HEK293 (cell line): ENCODE results near the gene CELA2A.
"Not testable (repeated sequence)": the region's sequence is repeated elsewhere in the genome, so short reads cannot be mapped to it uniquely, and the experiment has no call there.

ENCODE experiments used
- CTCF ChIA-PET: fragments of 350-600 bp; formaldehyde crosslinking; extraction: SDS; loops from one replicate; lab custom pipeline; 2021; ENCODE audit warnings: antibody characterized with exemption; lab: Yijun Ruan, JAX
- POLR2A ChIA-PET: fragments of 300-600 bp; formaldehyde crosslinking; extraction: SDS; loops from one replicate; lab custom pipeline; 2020; ENCODE audit warnings: antibody characterized with exemption, inconsistent platforms; lab: Yijun Ruan, JAX
- H3K27ac ChIP-seq: fragments of 200-500 bp; sonication (Bioruptor generic); 2 replicates; pipeline ENCODE4 v1.5.1; 2014; ENCODE audit warnings: low read depth, low read length, control low read depth, inconsistent platforms; ENCODE audit errors: extremely low read depth
- H3K36me3 ChIP-seq, 2 experiments: fragments of 200-500 bp in 1 of 2; sonication (Bioruptor generic) in 1 of 2; 1 replicate in 1 of 2; 2 replicates in 1 of 2; pipeline ENCODE4 v1.5.1; 2014 to 2017; ENCODE audit warnings: inconsistent platforms in 2 of 2, low read length in 2 of 2; ENCODE audit not compliant: control insufficient read depth in 2 of 2, insufficient read depth in 1 of 2
- H3K4me1 ChIP-seq: fragments of 200-500 bp; sonication (Bioruptor generic); 2 replicates; pipeline ENCODE4 v1.5.1; 2014; ENCODE audit warnings: mild to moderate bottlenecking, low read length, inconsistent platforms; ENCODE audit not compliant: control insufficient read depth, insufficient read depth
- H3K4me3 ChIP-seq: 2 replicates; pipeline ENCODE4 v1.5.1; 2011; ENCODE audit warnings: low read depth, mild to moderate bottlenecking, control low read depth, low read length, moderate library complexity
- H3K9me3 ChIP-seq: fragments of 200-500 bp; sonication (Bioruptor generic); 2 replicates; pipeline ENCODE4 v1.5.1; 2014; ENCODE audit warnings: low read depth, low read length, inconsistent platforms; ENCODE audit not compliant: control insufficient read depth, insufficient read depth
- EGR2 ChIP-seq: fragments of 450-650 bp; formaldehyde crosslinking; IDR thresholded peaks from 2 replicates; pipeline ENCODE4 v1.5.1; 2016; ENCODE audit warnings: low read depth, missing biosample characterization, missing genetic modification characterization
- GLIS2 ChIP-seq: fragments of 450-650 bp; formaldehyde crosslinking; IDR thresholded peaks from 2 replicates; pipeline ENCODE4 v1.5.1; 2016; ENCODE audit warnings: missing biosample characterization, missing genetic modification characterization
- KLF16 ChIP-seq: fragments of 450-650 bp; formaldehyde crosslinking; IDR thresholded peaks from 2 replicates; pipeline ENCODE4 v1.5.1; 2017; ENCODE audit warnings: missing biosample characterization, missing genetic modification characterization
- TRIM28 ChIP-seq: IDR thresholded peaks from 2 replicates; pipeline ENCODE4 v1.6.1; 2011; ENCODE audit warnings: low read length, control low read depth, borderline replicate concordance
- ZBTB26 ChIP-seq: fragments of 450-650 bp; formaldehyde crosslinking; optimal IDR thresholded peaks from 2 replicates; pipeline ENCODE3; 2016; ENCODE audit warnings: missing biosample characterization, mild to moderate bottlenecking, missing genetic modification characterization
- ZFHX2 ChIP-seq: fragments of 450-650 bp; formaldehyde crosslinking; conservative IDR thresholded peaks from 2 replicates; pipeline ENCODE4 v1.5.1; 2016; ENCODE audit warnings: missing biosample characterization, missing genetic modification characterization
- ZNF112 ChIP-seq: fragments of 450-650 bp; formaldehyde crosslinking; IDR thresholded peaks from 2 replicates; pipeline ENCODE4 v1.5.0; 2017; ENCODE audit warnings: missing biosample characterization, missing genetic modification characterization
- ZNF155 ChIP-seq: fragments of 450-650 bp; formaldehyde crosslinking; IDR thresholded peaks from 2 replicates; pipeline ENCODE4 v1.5.1; 2016; ENCODE audit warnings: missing biosample characterization, missing genetic modification characterization
- ZNF341 ChIP-seq: fragments of 450-650 bp; formaldehyde crosslinking; IDR thresholded peaks from 2 replicates; pipeline ENCODE4; 2016; ENCODE audit warnings: low read depth, missing biosample characterization, missing genetic modification characterization
- ZNF529 ChIP-seq: fragments of 450-650 bp; formaldehyde crosslinking; IDR thresholded peaks from 2 replicates; pipeline ENCODE4 v1.5.1; 2017; ENCODE audit warnings: missing genetic modification characterization, missing biosample characterization; ENCODE audit not compliant: insufficient replicate concordance
- ZNF530 ChIP-seq: fragments of 450-650 bp; formaldehyde crosslinking; IDR thresholded peaks from 2 replicates; pipeline ENCODE4 v1.5.1; 2016; ENCODE audit warnings: low read depth, missing biosample characterization, missing genetic modification characterization
- ZNF785 ChIP-seq: fragments of 450-650 bp; formaldehyde crosslinking; IDR thresholded peaks from 2 replicates; pipeline ENCODE4 v1.5.1; 2016; ENCODE audit warnings: missing biosample characterization, missing genetic modification characterization
- ZNF791 ChIP-seq: fragments of 450-650 bp; formaldehyde crosslinking; IDR thresholded peaks from 2 replicates; pipeline ENCODE4 v1.5.1; 2016; ENCODE audit warnings: missing biosample characterization, missing genetic modification characterization
- ZNF830 ChIP-seq: fragments of 450-650 bp; IDR thresholded peaks from 2 replicates; pipeline ENCODE4 v1.5.0; 2018; ENCODE audit warnings: missing biosample characterization, missing genetic modification characterization, low read depth, mild to moderate bottlenecking, moderate library complexity
- ZSCAN4 ChIP-seq: fragments of 450-650 bp; formaldehyde crosslinking; IDR thresholded peaks from 2 replicates; pipeline ENCODE4 v1.5.1; 2017; ENCODE audit warnings: missing biosample characterization, missing genetic modification characterization
- TF ChIP-seq, protein P1 (sequence below): fragments of 450-650 bp; formaldehyde crosslinking; IDR thresholded peaks from 2 replicates; pipeline ENCODE4 v1.5.1; 2016; ENCODE audit warnings: missing biosample characterization, missing genetic modification characterization
- TF ChIP-seq, protein P2 (sequence below): fragments of 450-650 bp; formaldehyde crosslinking; IDR thresholded peaks from 2 replicates; pipeline ENCODE4 v1.5.1; 2017; ENCODE audit warnings: missing biosample characterization, missing genetic modification characterization
- TF ChIP-seq, protein P3 (sequence below): fragments of 450-650 bp; formaldehyde crosslinking; IDR thresholded peaks from 2 replicates; pipeline ENCODE4 v1.5.1; 2017; ENCODE audit warnings: missing biosample characterization, missing genetic modification characterization

Gene CELA2A

DNA sequence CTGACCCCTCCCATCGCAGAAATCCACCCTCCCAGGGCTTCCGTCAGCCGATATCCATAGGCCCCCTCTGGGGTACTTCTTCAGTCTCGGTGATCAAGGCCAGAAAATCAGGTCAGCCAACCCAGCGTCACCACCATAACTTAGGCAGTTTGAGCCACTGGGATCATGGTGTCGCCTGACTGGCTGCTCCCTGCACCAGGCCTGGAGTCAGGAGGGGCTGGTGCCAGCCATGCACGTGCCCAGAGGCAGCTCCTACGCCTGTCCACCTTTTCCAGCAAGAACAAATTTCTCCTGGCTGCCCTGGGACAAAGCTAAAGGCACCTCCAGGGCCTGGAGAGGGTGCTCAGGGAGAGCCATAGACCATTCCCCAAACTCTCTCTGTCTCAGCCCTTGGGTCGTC is 23.1 kb upstream of the CELA2A start (continued):
- TF ChIP-seq, protein P1, sequence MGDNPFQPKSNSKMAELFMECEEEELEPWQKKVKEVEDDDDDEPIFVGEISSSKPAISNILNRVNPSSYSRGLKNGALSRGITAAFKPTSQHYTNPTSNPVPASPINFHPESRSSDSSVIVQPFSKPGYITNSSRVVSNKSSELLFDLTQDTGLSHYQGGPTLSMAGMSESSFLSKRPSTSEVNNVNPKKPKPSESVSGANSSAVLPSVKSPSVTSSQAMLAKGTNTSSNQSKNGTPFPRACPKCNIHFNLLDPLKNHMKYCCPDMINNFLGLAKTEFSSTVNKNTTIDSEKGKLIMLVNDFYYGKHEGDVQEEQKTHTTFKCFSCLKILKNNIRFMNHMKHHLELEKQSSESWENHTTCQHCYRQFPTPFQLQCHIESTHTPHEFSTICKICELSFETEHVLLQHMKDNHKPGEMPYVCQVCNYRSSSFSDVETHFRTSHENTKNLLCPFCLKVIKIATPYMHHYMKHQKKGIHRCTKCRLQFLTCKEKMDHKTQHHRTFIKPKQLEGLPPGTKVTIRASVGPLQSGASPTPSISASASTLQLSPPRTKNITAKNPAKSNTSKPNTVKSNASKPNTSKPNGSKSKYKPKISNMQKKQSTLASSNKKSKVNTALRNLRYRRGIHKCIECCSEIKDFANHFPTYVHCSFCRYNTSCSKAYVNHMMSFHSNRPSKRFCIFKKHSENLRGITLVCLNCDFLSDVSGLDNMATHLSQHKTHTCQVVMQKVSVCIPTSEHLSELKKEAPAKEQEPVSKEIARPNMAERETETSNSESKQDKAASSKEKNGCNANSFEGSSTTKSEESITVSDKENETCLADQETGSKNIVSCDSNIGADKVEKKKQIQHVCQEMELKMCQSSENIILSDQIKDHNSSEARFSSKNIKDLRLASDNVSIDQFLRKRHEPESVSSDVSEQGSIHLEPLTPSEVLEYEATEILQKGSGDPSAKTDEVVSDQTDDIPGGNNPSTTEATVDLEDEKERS (tag by site-specific recombination) = no peak
- TF ChIP-seq, protein P2, sequence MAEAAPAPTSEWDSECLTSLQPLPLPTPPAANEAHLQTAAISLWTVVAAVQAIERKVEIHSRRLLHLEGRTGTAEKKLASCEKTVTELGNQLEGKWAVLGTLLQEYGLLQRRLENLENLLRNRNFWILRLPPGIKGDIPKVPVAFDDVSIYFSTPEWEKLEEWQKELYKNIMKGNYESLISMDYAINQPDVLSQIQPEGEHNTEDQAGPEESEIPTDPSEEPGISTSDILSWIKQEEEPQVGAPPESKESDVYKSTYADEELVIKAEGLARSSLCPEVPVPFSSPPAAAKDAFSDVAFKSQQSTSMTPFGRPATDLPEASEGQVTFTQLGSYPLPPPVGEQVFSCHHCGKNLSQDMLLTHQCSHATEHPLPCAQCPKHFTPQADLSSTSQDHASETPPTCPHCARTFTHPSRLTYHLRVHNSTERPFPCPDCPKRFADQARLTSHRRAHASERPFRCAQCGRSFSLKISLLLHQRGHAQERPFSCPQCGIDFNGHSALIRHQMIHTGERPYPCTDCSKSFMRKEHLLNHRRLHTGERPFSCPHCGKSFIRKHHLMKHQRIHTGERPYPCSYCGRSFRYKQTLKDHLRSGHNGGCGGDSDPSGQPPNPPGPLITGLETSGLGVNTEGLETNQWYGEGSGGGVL (tag by site-specific recombination) = no peak
- no peak for TF ChIP-seq ZNF112 (tag by site-specific recombination)
- TF ChIP-seq ZNF341 = no peak
- TF ChIP-seq ZNF530 (tag by site-specific recombination) = no peak
- TF ChIP-seq ZNF155 (tag by site-specific recombination) = no peak
- no peak for TF ChIP-seq KLF16
- no peak for TF ChIP-seq GLIS2 (tag by site-specific recombination)
- TF ChIP-seq ZNF830 (tag by site-specific recombination) = no peak

GRCh38 chr1:15434739-15435138 is 21.8 kb upstream of the CELA2A start:
- not testable (repeated sequence) for H3K4me3 ChIP-seq, H3K9me3 ChIP-seq, H3K27ac ChIP-seq, H3K36me3 ChIP-seq, H3K4me1 ChIP-seq
- ChIA-PET CTCF (interaction anchor here (1.3 kb wide), 1 partner anchor 306 kb away, joined by 4 read pairs; no protein-coding TSS in a partner anchor), POLR2A (interaction anchor here (0.7 kb wide), 1 partner anchor 13 kb away, joined by 5 read pairs; no protein-coding TSS in a partner anchor)

- Histone ChIP-seq H3K4me3 (no peak overlapping the region), H3K27ac (no peak overlapping the region), H3K36me3 (no peaks in the 10 kb centered on the region), H3K4me1 (no peaks in the 10 kb centered on the region)
- ChIA-PET CTCF (no interaction called here), POLR2A (interaction anchor here (0.7 kb wide), 1 partner anchor 12 kb away, joined by 5 read pairs; no protein-coding TSS in a partner anchor)
- TF ChIP-seq TRIM28 (no peak), ZBTB26 (tag by site-specific recombination) (peak; percentile 13), GLIS2 (tag by site-specific recombination) (no peak), EGR2 (tag by site-specific recombination) (0 out of 2 replicates have a peak, but pooled peaks have one; percentile 5), ZNF529 (tag by site-specific recombination) (no peak), ZSCAN4 (peak; percentile 100), ZFHX2 (peak; percentile 26; the same call in 1 of the 2 replicates), ZNF791 (tag by site-specific recombination) (no peak), ZNF785 (tag by site-specific recombination) (0 out of 2 replicates have a peak, but pooled peaks have one; percentile 57)
- TF ChIP-seq, protein P3, sequence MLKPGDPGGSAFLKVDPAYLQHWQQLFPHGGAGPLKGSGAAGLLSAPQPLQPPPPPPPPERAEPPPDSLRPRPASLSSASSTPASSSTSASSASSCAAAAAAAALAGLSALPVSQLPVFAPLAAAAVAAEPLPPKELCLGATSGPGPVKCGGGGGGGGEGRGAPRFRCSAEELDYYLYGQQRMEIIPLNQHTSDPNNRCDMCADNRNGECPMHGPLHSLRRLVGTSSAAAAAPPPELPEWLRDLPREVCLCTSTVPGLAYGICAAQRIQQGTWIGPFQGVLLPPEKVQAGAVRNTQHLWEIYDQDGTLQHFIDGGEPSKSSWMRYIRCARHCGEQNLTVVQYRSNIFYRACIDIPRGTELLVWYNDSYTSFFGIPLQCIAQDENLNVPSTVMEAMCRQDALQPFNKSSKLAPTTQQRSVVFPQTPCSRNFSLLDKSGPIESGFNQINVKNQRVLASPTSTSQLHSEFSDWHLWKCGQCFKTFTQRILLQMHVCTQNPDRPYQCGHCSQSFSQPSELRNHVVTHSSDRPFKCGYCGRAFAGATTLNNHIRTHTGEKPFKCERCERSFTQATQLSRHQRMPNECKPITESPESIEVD = no peak
- TF ChIP-seq, all 188 proteins: peak for 5
- no peaks in the 10 kb centered on the region for H3K9me3 ChIP-seq
These were observed 21.1 kb upstream of the CELA2A start for GRCh38 chr1:15435239-15436077.
